Thymus (tissue), 11 donors: ENCODE results near the gene POLR1A. TPM values are rescaled to one million over a fixed set of nuclear protein-coding genes. Genes with fewer than 3 reads are reported as not detected.

Source experiments
- DNase-seq, 9 donors: peaks; one replicate each; pipeline ENCODE4 v3.0.0-alpha.2; 2013; ENCODE audit warnings: low spot score in 9 of 9, low read depth in 6 of 9, missing footprints in 1 of 9
- H3K27ac ChIP-seq, 2 donors: one replicate each; pipeline ENCODE4 v1.5.1; 2013; ENCODE audit warnings: control low read depth in 1 of 2, low read depth in 1 of 2, low read length in 1 of 2, mild to moderate bottlenecking in 1 of 2, moderate library complexity in 1 of 2
- H3K27me3 ChIP-seq, 2 donors: one replicate each; pipeline ENCODE4 v1.5.1; 2013; ENCODE audit warnings: low read length in 1 of 2; ENCODE audit not compliant: control insufficient read depth in 2 of 2, insufficient read depth in 1 of 2
- H3K36me3 ChIP-seq, 2 donors: one replicate each; pipeline ENCODE4 v1.5.1; 2013; ENCODE audit warnings: low read length in 1 of 2, mild to moderate bottlenecking in 1 of 2, moderate library complexity in 1 of 2; ENCODE audit not compliant: control insufficient read depth in 2 of 2, insufficient read depth in 2 of 2
- H3K4me1 ChIP-seq, 2 donors: one replicate each; pipeline ENCODE4 v1.5.1; 2013; ENCODE audit warnings: low read length in 2 of 2; ENCODE audit not compliant: control insufficient read depth in 2 of 2, insufficient read depth in 2 of 2
- H3K4me3 ChIP-seq, 2 donors: one replicate each; pipeline ENCODE4 v1.5.1; 2013; ENCODE audit warnings: low read length in 2 of 2, control low read depth in 1 of 2, mild to moderate bottlenecking in 1 of 2
- H3K9me3 ChIP-seq, 2 donors: one replicate each; pipeline ENCODE4 v1.5.1; 2013; ENCODE audit warnings: low read length in 1 of 2, mild to moderate bottlenecking in 1 of 2; ENCODE audit not compliant: control insufficient read depth in 2 of 2, insufficient read depth in 1 of 2
- WGBS: extraction: QIAGEN DNeasy Blood & Tissue Kit; methylation state at CpG from one replicate; pipeline ENCODE4 v1.1.7; 2013; 5-methylcytosine and 5-hydroxymethylcytosine counted together
- polyA plus RNA-seq: library from polyadenylated mRNA; stranded (reverse); fragments of 200-250 nt; gene quantifications from one replicate; pipeline ENCODE4 v1.2.3, GENCODE V29; 2013
- total RNA-seq: library from RNA; stranded (reverse); fragments of 120-200 nt; gene quantifications from one replicate; pipeline ENCODE4 v1.2.4, GENCODE V29; 2013
- donor health status: healthy.

POLR1A gene
- total and polyA plus RNA-seq, 2 donors, result 3.3 to 8.9 TPM

- H3K4me3 ChIP-seq, result peak overlapping the region; percentile 9 to 22
- DNase-seq, result peak in 8 of 9 donors; percentile 55 to 92 (median 75)
- no peaks in the 10 kb centered on the region for H3K27me3 ChIP-seq
- peaks cover 85 to 95% of the 10 kb centered on the region in 2 donors for H3K4me1 ChIP-seq
- 23% methylated on average over 12 of the region's 12 CpGs for WGBS
- peaks cover 12 to 65% of the 10 kb centered on the region in 2 donors for H3K36me3 ChIP-seq
- H3K9me3 ChIP-seq, result no peaks in the 10 kb centered on the region
- peak overlapping the region; percentile 89 to 97 for H3K27ac ChIP-seq
These were observed 67.2 kb downstream of the POLR1A start for GRCh38 chr2:86038291-86039081.

- Histone ChIP-seq H3K4me3 (peak overlapping the region; percentile 9 to 21), H3K4me1 (peaks cover 91 to 100% of the 10 kb centered on the region in 2 donors)
- WGBS, result 42% methylated on average over 7 of the region's 7 CpGs
These were observed 67.9 kb downstream of the POLR1A start for GRCh38 chr2:86037795-86038192.

DNA sequence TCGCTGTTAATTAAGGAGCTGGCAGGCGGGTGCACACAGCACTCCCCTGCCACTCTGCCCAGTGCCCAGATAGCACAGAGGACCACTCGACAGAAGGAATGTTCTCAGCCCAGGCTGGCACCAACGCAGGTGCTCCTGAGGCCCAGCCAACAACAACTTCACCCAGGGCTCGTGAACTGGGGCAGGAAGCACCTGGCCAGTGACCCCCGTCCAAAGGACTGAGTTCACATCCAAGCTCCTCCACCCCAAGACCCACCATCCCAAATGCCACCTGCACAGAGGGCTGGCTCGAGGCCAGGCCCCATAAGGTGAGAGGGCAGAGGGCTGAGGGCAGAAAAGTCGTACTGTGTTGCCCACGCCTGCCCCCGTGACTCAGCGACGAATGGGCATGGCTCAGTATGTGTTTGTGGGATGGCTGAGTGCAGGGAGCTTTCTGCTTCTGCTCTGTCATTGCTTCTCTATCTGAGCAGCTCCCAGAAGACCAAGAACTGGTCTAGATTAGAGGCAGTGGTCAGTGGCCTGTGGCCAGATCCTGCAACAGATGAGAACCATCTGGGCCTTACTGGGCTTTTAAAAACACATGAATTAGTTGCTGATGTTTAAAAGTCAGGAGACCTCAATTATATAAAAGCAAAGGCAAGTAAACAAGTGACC, 68.4 kb downstream of the POLR1A start:
- Histone ChIP-seq H3K27me3 (no peaks in the 10 kb centered on the region), H3K9me3 (no peaks in the 10 kb centered on the region), H3K4me1 (peaks cover 89 to 99% of the 10 kb centered on the region in 2 donors), H3K4me3 (peak overlapping the region; percentile 9 to 21), H3K36me3 (peaks cover 12 to 65% of the 10 kb centered on the region in 2 donors), H3K27ac (peak overlapping the region; percentile 89 to 97)
- peak in 7 of 9 donors; percentile 54 to 82 (median 59) for DNase-seq
- WGBS, result 15% methylated on average over 12 of the region's 12 CpGs

More at GRCh38 chr2:86037795-86038192, 67.9 kb downstream of the POLR1A start:
- peak in 4 of 9 donors; percentile 40 to 73 (median 53) for DNase-seq
- H3K27ac ChIP-seq, result peak overlapping the region; percentile 89 to 97
- H3K9me3 ChIP-seq, result no peaks in the 10 kb centered on the region
- peaks cover 13 to 65% of the 10 kb centered on the region in 2 donors for H3K36me3 ChIP-seq
- no peaks in the 10 kb centered on the region for H3K27me3 ChIP-seq

GRCh38 chr2:86036669-86037138, 69.0 kb downstream of the POLR1A start:
- WGBS, result 21% methylated on average over 7 of the region's 7 CpGs
- Histone ChIP-seq H3K27me3 (no peaks in the 10 kb centered on the region), H3K27ac (peak overlapping the region; percentile 89 to 97), H3K9me3 (no peaks in the 10 kb centered on the region), H3K4me1 (peaks cover 83 to 96% of the 10 kb centered on the region in 2 donors), H3K36me3 (peaks cover 18 to 65% of the 10 kb centered on the region in 2 donors), H3K4me3 (peak overlapping the region in 1 of 2 donors; percentile 4)
- no peak for DNase-seq

- Histone ChIP-seq H3K27me3 (no peaks in the 10 kb centered on the region), H3K4me1 (peaks cover 78 to 89% of the 10 kb centered on the region in 2 donors), H3K4me3 (peak overlapping the region; percentile 0 to 4), H3K27ac (peak overlapping the region; percentile 89 to 97), H3K36me3 (peaks cover 24 to 66% of the 10 kb centered on the region in 2 donors), H3K9me3 (no peaks in the 10 kb centered on the region)
- 1% methylated on average over 10 of the region's 10 CpGs for WGBS
- peak; percentile 68 to 95 (median 86) for DNase-seq
These were observed 69.6 kb downstream of the POLR1A start for GRCh38 chr2:86035883-86036668.

DNA sequence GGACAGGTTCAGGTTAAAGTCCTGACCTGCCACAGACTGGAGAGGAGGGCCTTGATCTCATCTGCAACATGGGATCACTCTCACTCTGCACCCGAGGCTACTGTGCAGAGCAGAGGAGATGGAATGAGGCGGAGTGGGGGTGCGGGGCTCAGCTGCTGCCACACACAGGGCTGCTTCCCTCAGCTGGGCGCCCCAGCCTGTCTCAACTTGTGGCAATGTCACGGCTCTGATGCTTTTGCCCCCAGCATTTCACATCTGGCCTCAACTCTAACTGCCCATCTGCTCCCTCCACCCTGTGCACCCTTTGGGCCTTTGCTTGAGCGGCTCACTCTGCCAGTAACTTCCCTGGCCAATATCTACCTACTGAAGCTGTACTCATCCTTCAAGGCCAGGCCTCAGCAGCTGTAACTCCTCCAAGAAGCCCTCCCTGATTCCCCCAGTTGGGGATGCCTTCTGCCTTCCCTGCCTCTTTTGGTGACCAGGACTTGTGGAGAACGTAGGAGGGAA, 70.3 kb downstream of the POLR1A start:
- peak in 7 of 9 donors; percentile 37 to 85 (median 64) for DNase-seq
- 23% methylated on average over 7 of the region's 7 CpGs for WGBS
- Histone ChIP-seq H3K36me3 (peaks cover 31 to 72% of the 10 kb centered on the region in 2 donors), H3K27me3 (no peaks in the 10 kb centered on the region), H3K9me3 (no peaks in the 10 kb centered on the region), H3K27ac (peak overlapping the region; percentile 89 to 97), H3K4me3 (peak overlapping the region; percentile 0 to 4), H3K4me1 (peaks cover 72 to 84% of the 10 kb centered on the region in 2 donors)

- no peak overlapping the region for H3K4me3 ChIP-seq
- no peaks in the 10 kb centered on the region for H3K27me3 ChIP-seq
- peaks cover 58 to 72% of the 10 kb centered on the region in 2 donors for H3K4me1 ChIP-seq
- H3K27ac ChIP-seq, result peak overlapping the region; percentile 86 to 97
- 94% methylated on average over 20 of the region's 20 CpGs for WGBS
- H3K36me3 ChIP-seq, result peaks cover 45 to 73% of the 10 kb centered on the region in 2 donors
- no peaks in the 10 kb centered on the region for H3K9me3 ChIP-seq
- DNase-seq, result peak in 1 of 9 donors; percentile 51
These were observed 71.7 kb downstream of the POLR1A start for GRCh38 chr2:86033751-86034692.
